SIG-M5 treated with dmso at 0.1 percent for 504 hours (cell line): Measurements from ENCODE around the gene CAPN13.

Experiments used
- DNase-seq: peaks from one replicate; lab custom pipeline; 2025; ENCODE audit not compliant: unreplicated experiment; lab: John Stamatoyannopoulos, UW

CAPN13 gene

DNA sequence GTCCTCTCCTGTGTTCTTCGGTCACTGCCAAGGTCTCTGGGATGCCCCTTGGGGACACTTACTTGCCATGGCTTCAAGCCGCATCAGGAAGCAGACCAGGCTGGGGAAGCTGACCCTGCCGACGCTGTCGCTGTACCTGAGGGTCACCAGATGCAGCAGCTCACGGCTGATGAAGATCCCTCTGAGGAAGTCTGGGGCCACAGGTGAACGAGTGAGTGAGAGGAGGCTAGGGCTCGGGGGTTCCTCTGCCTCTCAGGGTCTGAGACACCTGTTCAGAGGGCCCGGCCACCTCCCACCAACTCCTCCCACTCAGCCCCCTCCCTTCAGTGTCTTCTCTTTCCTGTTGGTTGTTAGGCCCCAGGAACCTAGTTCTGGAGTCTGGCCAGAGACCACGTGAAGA is 74.9 kb downstream of the CAPN13 start:
- no peak for DNase-seq

DNA sequence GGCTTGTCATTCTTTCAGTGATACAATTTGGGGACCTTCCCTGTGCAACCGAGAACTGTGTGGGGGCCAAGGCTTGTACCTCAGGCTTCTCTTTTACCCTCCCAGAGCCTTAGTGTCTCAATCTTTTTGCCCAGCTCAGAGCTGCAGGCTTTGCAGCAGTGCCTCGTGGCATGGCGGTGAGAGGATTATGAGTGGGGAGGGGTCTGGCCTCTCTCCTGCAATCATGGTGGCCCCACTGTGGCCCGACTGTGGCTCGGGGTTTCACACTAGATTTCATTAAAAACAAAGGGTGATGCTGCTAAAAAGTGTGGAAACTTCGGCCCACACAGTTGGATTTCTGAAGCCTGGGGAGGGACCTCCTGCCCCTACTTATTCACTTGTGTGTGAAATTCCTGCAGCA is 75.5 kb downstream of the CAPN13 start:
- DNase-seq, result no peak

DNA sequence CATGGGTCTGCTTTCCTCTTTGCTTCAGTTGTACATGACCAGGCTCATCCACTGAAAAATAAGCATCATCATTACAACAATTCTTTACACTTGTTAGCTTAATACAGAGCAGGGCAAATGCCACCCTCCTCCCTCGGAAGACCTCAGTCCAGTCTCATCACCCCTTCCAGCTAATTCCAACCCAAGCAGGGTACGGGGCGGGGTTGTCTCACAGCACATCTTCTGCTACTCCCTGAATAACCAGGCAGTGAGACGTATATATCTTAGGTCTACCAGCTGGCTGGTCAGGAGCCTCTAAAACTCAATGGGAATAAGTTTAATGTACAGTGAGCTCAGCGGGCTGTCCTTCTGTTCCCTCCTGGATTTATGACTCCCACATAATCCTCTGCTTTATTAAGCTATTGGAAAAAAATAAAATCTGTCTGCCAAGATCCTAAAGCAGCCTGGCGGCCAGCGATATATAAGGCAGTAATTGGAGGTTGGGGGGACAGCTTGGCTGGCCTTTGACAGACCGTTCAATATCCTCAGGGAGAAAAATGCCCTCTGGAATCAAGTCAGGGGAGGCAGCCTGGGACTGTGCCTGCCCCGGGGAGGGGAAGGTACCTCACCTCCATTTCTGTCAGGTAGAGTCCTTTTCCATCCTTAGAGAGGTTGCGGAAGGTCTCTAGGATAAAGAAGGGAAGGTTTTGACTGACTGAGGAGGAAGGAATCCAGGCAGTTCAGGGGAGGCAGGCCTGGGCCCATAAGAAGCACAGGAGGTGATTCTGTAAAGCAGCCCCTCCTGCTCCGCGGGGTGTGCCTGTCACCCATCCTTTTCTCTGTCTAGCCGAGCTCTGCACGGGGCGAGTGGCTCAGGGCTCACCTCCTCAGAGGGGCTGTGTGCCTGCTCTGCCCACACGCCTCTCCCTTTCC is 76.3 kb downstream of the CAPN13 start:
- no peak for DNase-seq

DNA sequence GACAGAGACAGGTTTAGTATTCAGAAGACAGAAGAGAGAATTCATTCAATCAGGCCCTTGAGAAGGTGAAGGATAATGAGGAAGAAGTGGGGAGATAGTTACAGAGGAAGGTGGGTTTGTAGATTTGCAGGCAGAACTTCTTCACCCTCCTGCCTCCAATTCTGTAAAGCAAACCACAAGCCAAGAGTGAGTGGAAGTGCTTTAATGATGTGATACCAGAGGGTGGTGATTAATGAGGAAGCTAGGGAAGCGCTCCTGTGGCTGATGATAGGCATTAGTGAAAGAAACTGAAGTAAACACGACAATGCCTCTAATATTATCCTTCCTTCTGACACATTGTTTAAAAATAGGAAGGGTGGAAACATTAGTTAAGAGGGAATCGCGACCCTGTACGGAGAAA is 78.2 kb downstream of the CAPN13 start:
- DNase-seq, result no peak

DNA sequence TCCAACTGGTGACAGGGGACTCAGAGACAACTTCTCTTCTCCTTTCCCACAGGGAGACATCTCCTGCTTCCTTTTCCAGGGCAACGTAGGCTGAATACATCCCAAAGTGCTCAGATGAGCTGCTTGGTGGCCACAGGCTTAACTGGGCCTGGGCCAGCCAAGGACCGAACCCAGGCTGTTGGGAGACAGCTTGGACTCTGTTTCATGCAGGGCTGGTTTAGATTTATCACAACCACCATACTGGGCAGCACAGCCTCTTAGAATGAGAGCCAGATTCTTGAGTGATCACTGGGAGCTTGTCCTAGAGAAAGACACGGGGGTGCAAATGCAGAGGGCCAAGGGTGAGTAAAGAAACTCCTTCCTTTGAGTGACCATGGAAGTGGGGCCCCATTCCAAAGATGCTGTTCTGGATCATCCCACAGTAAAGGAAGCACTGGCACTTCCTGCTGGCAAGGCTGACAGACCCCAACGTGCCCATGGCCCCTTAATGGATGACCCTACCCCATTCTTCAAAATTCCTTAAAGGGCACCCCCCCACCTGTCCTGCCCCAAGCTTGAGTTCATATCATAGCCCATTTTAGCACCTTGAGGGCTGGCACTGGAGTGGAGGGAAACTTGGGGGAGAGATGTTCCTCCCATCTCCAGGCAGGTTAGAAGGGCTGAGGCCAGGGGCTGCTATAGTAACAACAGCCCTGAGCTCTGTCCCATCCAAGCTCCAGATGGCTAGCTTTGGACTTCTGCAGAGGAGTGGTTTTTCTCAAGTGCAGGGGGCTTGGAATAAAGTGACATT is 84.1 kb downstream of the CAPN13 start:
- no peak for DNase-seq

DNA sequence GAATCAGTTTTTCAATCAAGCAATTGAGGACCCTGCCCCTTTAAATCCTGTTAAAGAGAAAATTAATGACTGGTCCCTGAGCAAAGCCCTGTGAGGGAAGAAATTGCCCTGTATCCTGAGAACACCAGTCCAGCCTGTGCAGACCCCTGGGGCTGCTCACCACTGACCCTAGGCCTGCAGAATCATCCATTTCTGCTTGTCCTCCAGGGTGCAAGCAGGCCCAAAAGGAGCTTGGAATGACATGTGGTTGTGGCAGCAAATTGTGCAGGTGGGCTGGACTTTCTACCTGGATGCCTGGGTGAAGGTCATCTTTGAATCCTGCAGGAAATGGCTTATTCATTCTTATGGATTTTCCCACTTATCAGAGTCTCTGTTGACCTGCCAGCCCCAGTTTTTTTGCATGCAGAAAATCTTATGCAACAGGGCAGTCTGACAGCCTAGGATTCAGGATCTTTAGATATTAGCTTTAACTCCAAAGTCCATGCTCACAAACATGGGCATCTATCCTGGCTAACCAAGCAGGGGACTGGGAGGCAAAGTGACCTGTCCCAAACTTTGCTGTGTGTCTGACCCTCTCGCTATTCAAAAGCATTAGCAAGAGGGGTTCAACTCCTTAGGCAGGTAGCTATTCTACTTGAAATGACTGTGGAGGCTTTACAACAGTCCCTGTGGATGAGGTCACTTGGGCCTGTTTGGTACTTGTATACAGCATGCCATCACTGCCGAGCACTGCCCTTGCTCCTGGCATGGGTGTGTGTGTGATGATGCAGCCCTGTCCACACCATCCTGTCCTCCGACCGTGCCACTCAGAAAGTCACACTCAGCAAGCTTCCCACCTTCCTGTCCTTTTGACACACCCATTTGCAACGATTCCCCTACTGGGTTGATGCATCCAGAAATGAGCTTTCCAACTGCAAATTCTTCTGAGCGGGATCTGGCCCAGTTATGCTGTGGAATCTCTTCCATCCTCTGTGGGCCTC is 85.3 kb downstream of the CAPN13 start:
- no peak for DNase-seq

DNA sequence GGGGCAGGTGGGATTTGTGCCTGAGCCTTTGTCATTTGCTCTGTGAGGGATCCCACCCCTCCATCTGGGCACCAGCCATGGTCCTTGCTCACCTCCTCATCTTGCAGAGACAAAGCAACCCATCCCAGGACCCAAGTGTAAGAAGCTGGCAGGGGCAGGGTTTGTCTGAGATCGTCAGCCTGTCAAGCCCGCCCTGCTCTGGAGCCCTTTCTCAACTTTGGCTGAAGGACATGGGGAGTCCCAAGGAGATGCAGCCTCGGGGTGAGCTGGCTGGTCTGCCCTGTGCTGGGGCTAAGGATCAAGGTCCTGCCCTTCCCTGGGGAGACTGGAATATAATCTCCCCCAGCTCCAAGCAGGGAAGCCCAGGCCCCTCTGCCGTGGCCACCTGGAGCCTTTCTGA is 86.0 kb downstream of the CAPN13 start:
- no peak for DNase-seq

DNA sequence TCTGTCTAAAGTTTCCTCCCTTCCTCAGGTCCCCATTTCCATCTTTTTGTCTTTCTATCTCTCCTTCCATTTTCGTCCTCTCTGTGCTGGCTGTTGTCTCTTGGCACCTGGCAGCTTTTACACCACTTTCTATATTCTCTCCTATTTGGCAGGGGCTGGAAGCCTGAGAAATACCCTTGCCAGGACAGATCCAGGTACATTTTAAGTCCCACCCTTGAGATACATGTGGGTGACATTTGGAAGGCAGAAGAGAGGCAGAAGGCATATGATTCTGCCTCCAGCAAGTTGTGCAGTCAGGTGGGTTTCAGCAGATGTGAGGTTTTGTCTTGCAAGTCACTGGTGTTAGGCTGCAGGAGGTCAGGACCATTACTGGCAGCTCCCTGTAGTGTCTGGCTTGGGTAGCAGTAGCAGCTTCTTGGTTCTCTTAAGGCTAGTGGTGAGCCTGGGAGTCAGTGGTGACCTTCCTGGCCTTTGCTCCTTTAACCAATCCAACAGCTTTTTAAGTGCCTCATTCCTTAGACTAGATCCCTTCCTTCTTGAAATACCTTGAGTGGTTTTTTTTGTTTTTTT is 90.1 kb downstream of the CAPN13 start:
- DNase-seq, result no peak

DNA sequence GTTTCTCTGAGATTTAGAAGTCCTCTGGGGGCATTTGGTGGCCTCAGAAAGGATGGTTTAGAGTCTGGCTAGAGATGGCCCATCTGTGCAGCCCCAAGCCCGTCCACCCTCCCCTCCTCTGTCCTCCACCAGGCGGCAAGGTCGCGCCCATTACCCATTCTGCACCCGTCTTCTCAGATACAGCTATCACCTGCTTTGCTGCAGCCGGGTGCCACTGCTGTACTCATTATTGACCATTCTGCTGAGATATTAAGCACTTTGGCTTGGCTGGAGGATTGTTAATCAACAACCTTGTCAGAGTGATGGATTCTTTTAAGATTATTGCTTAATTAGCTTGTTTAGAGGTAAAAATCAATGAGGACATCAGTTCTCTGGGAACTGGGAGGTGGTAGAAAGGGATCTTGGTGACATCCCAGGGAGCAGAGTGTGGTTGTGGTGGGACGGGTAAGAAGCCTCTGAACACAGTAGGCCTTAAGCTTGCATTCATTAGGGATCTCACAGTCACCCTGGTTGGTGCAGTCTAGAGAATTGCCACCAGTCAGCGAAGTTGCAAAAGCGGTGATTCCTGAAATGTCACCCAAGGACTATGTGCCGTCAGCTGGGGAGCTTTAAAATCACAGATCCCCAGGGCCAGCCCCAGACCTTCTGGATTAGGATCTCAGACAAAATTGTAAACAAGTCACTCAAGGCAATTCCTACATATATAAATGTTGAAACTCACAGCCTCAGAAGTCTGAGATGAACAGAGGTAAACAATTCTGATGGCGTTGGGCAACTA is 90.9 kb downstream of the CAPN13 start:
- no peak for DNase-seq

DNA sequence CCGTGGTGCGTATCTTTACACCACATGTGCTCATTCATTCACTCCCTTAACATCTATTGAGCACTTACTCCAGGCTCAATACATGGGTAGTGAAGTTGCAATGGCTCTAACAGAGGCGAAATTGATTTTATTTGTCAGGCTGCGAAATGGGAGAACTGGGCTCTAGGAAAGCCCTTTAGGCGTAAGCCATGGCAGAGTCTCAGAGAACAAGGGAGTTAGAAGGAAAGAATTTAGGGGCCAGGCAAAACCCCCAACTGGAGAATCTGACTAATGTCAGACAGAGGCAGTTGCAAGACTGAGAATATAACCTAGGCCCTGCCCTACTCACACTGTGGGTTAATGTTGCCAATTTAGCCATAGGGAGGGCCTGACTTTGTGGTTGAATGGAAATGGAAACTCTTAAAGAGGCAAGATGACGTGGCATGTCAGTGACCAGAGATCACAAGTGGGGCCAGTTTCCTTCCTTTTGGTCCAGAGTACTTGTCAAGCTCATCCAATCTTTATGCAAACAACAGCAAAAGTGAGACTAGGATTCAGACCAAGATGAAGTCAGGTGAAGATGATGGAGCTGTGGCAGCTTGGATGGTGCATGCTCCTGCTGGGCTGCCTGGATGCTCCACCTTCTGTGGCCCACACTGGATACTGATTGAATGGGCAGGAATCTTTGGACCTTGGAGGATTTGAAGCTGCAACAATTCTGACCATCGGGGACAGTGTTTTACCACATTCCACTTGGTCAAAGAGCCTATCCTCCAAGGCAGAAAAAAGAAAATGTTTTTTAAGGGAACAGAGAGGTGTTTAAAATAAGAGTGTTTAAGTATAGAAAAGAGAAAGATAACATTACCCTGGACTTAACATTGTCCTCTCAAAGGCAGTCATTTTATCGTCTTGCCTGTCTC is 92.2 kb downstream of the CAPN13 start:
- DNase-seq, result no peak

DNA sequence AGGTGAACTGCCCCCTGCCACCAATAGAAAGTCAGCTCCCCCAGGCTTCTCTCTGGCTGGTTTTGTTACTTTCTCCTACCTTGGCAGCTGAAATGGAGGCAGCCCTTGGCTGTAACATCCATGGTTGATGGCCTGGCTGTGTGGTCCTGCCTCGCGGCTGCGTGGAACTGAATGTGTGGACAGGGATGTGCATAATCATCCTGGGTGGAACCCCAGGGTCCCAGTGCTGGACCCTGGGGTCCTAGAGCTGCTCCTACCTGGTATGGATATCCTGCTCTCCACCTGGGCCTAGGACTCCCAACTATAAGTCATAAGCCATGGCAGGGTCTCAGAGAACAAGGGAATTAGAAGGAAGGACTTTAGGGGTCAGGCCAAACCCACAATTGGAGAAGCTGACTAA is 93.5 kb downstream of the CAPN13 start:
- DNase-seq, result no peak

DNA sequence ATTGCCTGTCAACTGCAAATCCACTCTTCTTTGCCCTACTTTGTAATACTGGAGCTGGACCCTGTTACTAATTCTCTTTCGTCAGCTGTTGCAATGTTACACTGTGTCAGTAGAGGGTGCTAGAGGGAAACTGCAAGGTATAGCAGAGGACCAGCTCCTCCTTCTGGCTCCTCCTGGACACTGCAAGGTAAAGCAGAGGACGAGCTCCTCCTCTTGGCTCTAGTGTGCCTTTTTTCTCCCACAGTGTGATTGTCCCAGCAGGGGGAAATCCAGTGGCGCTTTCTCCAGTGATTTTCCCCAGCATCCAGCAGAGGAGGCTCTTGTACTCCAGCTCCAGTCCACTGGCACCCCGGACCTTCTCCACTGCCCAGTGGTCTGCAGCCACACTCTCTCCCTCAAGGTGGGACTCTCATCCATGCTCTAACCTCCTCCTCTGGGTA is 95.6 kb downstream of the CAPN13 start:
- peak; percentile 95 for DNase-seq

DNA sequence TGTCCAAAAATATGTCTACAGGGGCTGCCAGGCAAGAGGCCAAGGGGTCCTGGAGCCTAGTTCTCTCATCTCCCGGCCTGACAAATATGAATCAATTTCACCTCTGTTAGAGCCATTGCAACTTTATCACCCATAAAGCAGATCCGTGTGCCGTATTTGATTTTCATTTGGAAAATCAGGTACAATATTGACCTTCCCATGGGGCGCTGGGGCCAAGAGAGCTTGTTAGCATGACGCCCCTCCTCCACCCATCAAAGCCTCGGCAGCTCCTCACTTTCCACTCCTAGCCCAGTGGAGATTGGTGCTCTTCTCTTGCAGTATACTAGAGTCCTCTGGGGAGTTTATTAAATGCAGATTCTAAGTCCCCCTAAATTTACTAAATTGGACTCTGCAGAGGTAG is 96.8 kb downstream of the CAPN13 start:
- DNase-seq, result no peak

DNA sequence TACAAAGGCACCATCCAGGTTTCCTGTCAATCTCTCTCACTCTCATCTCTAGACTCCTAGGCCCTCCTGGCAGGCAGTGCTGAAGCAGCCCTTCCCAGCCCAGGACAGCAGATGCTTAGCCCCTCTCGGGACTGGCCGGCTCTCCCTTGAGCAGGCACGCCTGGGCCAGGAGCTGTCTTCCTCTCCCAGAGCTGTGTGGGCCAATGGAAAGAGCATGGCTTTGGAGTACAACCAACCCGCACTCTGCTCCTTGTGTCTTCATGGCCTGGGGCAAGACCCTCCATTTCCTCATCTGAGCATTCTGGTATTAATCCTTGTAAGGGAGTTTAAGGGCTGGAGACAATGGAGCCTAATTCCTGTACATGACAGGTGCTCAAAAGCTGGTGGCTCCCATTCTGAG is 97.2 kb downstream of the CAPN13 start:
- DNase-seq, result no peak

DNA sequence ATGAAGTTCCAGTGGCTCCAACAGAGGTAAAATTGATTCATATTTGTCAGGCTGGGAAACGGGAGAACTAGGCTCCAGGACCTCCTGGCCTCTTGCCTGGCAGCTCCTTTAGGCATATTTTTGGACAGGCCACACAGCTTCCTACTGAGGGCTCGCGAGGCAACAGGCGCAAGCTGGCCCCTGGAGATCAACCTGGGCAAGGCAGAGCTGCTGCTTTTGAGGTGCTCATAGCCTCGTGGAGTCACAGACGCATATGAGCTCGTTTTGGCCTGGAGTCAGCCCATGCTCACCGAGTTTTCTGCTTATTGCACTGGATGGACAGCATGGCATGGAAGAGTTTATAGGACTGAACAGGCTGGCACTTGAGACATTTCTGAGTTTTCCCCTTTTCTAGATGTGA is 97.7 kb downstream of the CAPN13 start:
- DNase-seq, result no peak

DNA sequence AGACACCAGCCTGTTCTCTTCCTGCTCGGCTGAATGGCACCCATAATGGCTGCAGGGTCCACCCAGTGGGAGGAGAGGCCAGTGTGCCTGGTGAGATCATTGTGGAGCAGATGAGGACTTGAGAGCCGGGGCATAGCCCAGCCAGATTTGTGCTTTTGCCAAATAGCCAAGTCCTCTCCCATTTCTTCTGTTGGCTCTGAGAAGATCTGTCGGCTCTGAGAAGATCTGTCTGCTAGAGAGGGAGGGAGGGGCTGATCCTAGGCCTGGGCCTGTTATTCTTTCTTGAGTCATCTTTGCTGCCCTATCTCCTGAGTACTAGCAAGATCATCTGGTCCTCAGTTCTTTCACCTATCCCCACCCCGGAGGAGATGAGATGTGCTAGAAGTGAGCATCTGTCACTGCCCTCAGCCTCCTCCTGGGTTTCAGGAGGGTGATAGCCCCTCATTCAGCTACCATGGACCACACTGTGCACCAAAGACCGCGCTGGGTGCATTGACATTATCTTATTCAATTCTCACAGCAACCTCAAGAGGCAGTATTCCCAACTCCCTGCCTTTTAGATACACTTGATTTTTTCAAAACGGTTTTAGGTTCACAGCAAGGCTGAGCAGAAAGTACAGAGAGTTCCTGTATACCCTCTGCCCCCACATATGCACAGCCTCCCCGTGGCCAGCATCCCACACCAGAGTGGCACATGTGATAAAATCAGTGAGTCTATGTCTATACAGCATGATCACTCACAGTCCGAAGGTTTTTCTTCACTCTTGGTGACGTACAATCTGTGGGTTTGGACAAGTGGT is 98.6 kb downstream of the CAPN13 start:
- DNase-seq, result peak; percentile 13

DNA sequence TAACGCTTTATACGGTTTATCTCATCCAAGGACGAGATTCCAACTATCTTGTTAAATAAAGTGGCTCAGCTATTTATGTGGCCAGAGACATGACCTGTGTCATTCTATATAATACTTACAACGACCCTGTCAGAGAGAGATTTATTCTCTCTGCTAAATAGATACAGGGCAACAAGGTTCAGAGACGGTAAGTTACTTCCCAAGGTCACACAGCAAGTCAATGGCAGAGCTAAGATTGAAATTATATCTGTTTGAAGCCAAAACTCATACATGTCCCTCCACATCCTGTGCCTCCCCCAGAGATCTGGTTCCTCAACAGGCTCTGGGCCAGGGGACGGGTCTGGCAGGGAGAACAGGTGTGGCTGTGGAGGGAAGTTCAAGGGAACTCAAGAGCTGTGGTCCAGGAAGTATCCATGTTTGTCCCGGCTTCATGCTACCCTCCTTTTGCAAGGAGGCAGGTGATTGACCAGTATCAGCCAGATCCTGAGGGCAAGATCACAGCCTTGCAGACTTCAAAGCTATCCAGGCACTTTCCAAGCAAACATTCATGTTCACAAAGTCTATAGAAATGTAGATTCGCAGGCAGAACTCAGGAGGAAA is 99.8 kb downstream of the CAPN13 start:
- no peak for DNase-seq
